Breast epithelium (tissue), 3 donors: ENCODE data around the gene LDB3.

Source experiments
- CTCF ChIP-seq, 3 donors: fragments of 450-650 bp; IDR thresholded peaks; one replicate each; pipeline ENCODE4 v1.5.1; 2016 to 2017; ENCODE audit warnings: antibody characterized with exemption in 3 of 3, mild to moderate bottlenecking in 3 of 3, moderate library complexity in 3 of 3
- POLR2AphosphoS5 ChIP-seq, 3 donors: sonication (generic); formaldehyde crosslinking; IDR thresholded peaks; one replicate each; pipeline ENCODE4 v1.6.1; 2017; ENCODE audit warnings: antibody characterized with exemption in 3 of 3

GRCh38 chr10:86699125-86699524, 30.8 kb downstream of the LDB3 start:
- TF ChIP-seq CTCF (IDR thresholded peaks at IDR 0.05), result no peak
- TF ChIP-seq POLR2AphosphoS5 (IDR thresholded peaks at IDR 0.05), result no peak
